HepG2 (cell line): ENCODE data around the gene PRSS8. TPM values are rescaled to one million over a fixed set of nuclear protein-coding genes. Genes with fewer than 3 reads are reported as not detected.

Experiments
- AHR ChIP-seq: IDR thresholded peaks from 2 replicates; pipeline ENCODE4 v1.6.1; 2018; ENCODE audit warnings: missing genetic modification reagents, missing compliant biosample characterization
- ATAD3A ChIP-seq: sonication (generic); formaldehyde crosslinking; IDR thresholded peaks from 2 replicates; pipeline ENCODE4 v1.4.0; 2020; ENCODE audit warnings: missing genetic modification reagents
- KAT8 ChIP-seq: IDR thresholded peaks from 2 replicates; pipeline ENCODE4 v1.6.1; 2016; ENCODE audit warnings: missing genetic modification reagents, missing compliant biosample characterization
- SIX1 ChIP-seq: sonication (generic); formaldehyde crosslinking; IDR thresholded peaks from 2 replicates; pipeline ENCODE4 v1.4.0; 2020; ENCODE audit warnings: missing genetic modification reagents, borderline replicate concordance
- SIX4 ChIP-seq: sonication (generic); formaldehyde crosslinking; IDR thresholded peaks from 2 replicates; pipeline ENCODE4 v1.4.0; 2020; ENCODE audit warnings: missing genetic modification reagents
- SP2 ChIP-seq: sonication (generic); formaldehyde crosslinking; IDR thresholded peaks from 2 replicates; pipeline ENCODE4 v1.5.1; 2020; ENCODE audit warnings: mild to moderate bottlenecking, missing genetic modification reagents
- STAG1 ChIP-seq: sonication (generic); formaldehyde crosslinking; IDR thresholded peaks from 2 replicates; pipeline ENCODE4 v1.4.0; 2020; ENCODE audit warnings: missing genetic modification reagents
- TCF7 ChIP-seq: sonication (generic); IDR thresholded peaks from 2 replicates; pipeline ENCODE4 v1.6.1; 2016; ENCODE audit warnings: antibody characterized with exemption, low read depth
- TEAD3 ChIP-seq: optimal IDR thresholded peaks from 2 replicates; pipeline ENCODE3; 2016; ENCODE audit warnings: borderline replicate concordance
- TP53 ChIP-seq: sonication (generic); formaldehyde crosslinking; conservative IDR thresholded peaks from 2 replicates; pipeline ENCODE4 v1.4.0; 2020; ENCODE audit warnings: missing genetic modification reagents
- ZNF678 ChIP-seq: sonication (generic); formaldehyde crosslinking; IDR thresholded peaks from 2 replicates; pipeline ENCODE4 v1.4.0; 2020; ENCODE audit warnings: mild to moderate bottlenecking, missing genetic modification reagents
- ZNF883 ChIP-seq: sonication (generic); formaldehyde crosslinking; IDR thresholded peaks from 2 replicates; pipeline ENCODE4 v1.5.1; 2020; ENCODE audit warnings: mild to moderate bottlenecking, missing genetic modification reagents; ENCODE audit errors: not compliant biosample characterization
- polyA plus RNA-seq, 8 experiments: library from polyadenylated mRNA; depleted of rRNA in 3 of 8; stranded (reverse) in 7 of 8; unstranded in 1 of 8; fragments of >200 nt; fragmentation: Illumina TruSeq in 4 of 8; extraction: Trizol in 4 of 8; gene quantifications; 2 replicates each; pipeline versions ENCODE4 v1.2.1 to v1.2.3, GENCODE V29; 2011 to 2016; ENCODE audit warnings: low read depth in 4 of 8, missing spikeins in 1 of 8, mixed read lengths in 1 of 8; ENCODE audit not compliant: insufficient read depth in 1 of 8
- total RNA-seq, 5 experiments: library from RNA; depleted of rRNA; stranded (reverse); fragments of >200 nt; fragmentation: Illumina TruSeq; extraction: Trizol; gene quantifications; 2 replicates each; pipeline ENCODE4 v1.2.3, GENCODE V29; 2016; ENCODE audit warnings: low read depth in 1 of 5
- TF ChIP-seq, protein P1 (sequence below): sonication (generic); formaldehyde crosslinking; IDR thresholded peaks from 2 replicates; pipeline ENCODE4 v1.4.0; 2020; ENCODE audit warnings: mild to moderate bottlenecking, missing genetic modification reagents, borderline replicate concordance
- TF ChIP-seq, protein P2 (sequence below): sonication (generic); formaldehyde crosslinking; IDR thresholded peaks from 2 replicates; pipeline ENCODE4 v1.5.0; 2020; ENCODE audit warnings: mild to moderate bottlenecking, missing genetic modification reagents
- TF ChIP-seq, protein P3 (sequence below): sonication (generic); formaldehyde crosslinking; IDR thresholded peaks from 2 replicates; pipeline ENCODE4 v1.8.0; 2022; ENCODE audit warnings: mild to moderate bottlenecking, missing genetic modification reagents, moderate library complexity
- TF ChIP-seq, protein P4 (sequence below): sonication (generic); formaldehyde crosslinking; IDR thresholded peaks from 2 replicates; pipeline ENCODE4 v1.4.0; 2020; ENCODE audit warnings: mild to moderate bottlenecking, missing genetic modification reagents, borderline replicate concordance

PRSS8 gene
- total and polyA plus RNA-seq, 2 of the 13 experiments (the other 11 are each of a cell fraction or from before 2014, with no cell fraction given), result 2.6 to 7.2 TPM

DNA sequence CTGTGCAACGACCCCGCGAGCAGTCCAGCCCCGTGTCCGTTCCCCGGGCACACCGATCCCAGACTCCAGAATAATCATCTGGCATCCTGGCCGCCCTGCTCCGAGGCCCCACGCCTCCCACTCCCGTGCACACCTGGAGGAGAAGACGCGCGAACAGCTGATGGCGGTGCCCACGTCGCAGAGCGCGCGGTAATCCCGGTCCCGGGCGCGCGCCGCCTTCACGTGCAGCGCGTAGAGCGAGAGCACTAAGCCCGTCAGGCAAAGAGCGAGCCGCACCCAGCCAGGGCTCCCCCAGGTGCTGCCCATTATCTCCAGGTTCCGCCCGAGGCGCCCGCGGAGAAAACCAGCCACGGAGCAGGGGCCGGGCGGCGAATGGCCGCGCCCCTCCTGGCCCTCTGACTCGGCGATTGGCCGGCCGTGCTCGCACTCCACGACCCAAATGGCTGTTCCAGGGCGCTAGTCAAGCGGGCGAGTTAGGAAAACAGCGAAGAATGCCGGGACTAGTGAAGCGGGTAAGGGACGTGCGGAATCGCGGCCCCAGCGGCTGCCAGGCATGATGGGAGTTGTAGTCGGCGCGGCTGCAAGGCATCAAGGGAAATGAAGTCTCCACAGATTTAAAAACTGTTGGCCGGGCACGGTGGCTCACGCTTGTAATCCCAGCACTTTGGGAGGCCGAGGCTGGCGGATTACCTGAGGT lies 41.0 kb downstream of the PRSS8 start, which contains the start of gene VKORC1 (continued):
- TF ChIP-seq TCF7 (no peak), SP2 (CRISPR knock-in tag) (peak; percentile 80), ZNF678 (CRISPR knock-in tag) (no peak; the same call in 1 of the 2 replicates), TEAD3 (CRISPR knock-in tag) (peak; percentile 89), SIX4 (CRISPR knock-in tag) (peak; percentile 22; the same call in 1 of the 2 replicates), SIX1 (CRISPR knock-in tag) (no peak), AHR (peak; percentile 97), KAT8 (CRISPR knock-in tag) (peak; percentile 91), STAG1 (CRISPR knock-in tag) (peak; percentile 2), TP53 (CRISPR knock-in tag) (peak; percentile 69), ZNF883 (peak; percentile 82), ATAD3A (CRISPR knock-in tag) (peak; percentile 68; the same call in 1 of the 2 replicates)
- TF ChIP-seq, protein P1, sequence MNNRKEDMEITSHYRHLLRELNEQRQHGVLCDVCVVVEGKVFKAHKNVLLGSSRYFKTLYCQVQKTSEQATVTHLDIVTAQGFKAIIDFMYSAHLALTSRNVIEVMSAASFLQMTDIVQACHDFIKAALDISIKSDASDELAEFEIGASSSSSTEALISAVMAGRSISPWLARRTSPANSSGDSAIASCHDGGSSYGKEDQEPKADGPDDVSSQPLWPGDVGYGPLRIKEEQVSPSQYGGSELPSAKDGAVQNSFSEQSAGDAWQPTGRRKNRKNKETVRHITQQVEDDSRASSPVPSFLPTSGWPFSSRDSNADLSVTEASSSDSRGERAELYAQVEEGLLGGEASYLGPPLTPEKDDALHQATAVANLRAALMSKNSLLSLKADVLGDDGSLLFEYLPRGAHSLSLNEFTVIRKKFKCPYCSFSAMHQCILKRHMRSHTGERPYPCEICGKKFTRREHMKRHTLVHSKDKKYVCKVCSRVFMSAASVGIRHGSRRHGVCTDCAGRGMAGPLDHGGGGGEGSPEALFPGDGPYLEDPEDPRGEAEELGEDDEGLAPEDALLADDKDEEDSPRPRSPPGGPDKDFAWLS (CRISPR knock-in tag), result no peak
- TF ChIP-seq, protein P2, sequence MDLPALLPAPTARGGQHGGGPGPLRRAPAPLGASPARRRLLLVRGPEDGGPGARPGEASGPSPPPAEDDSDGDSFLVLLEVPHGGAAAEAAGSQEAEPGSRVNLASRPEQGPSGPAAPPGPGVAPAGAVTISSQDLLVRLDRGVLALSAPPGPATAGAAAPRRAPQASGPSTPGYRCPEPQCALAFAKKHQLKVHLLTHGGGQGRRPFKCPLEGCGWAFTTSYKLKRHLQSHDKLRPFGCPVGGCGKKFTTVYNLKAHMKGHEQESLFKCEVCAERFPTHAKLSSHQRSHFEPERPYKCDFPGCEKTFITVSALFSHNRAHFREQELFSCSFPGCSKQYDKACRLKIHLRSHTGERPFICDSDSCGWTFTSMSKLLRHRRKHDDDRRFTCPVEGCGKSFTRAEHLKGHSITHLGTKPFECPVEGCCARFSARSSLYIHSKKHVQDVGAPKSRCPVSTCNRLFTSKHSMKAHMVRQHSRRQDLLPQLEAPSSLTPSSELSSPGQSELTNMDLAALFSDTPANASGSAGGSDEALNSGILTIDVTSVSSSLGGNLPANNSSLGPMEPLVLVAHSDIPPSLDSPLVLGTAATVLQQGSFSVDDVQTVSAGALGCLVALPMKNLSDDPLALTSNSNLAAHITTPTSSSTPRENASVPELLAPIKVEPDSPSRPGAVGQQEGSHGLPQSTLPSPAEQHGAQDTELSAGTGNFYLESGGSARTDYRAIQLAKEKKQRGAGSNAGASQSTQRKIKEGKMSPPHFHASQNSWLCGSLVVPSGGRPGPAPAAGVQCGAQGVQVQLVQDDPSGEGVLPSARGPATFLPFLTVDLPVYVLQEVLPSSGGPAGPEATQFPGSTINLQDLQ, result peak; percentile 72; the same call in 1 of the 2 replicates
- TF ChIP-seq, protein P3, sequence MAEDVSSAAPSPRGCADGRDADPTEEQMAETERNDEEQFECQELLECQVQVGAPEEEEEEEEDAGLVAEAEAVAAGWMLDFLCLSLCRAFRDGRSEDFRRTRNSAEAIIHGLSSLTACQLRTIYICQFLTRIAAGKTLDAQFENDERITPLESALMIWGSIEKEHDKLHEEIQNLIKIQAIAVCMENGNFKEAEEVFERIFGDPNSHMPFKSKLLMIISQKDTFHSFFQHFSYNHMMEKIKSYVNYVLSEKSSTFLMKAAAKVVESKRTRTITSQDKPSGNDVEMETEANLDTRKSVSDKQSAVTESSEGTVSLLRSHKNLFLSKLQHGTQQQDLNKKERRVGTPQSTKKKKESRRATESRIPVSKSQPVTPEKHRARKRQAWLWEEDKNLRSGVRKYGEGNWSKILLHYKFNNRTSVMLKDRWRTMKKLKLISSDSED (CRISPR knock-in tag), result 0 out of 2 replicates have a peak, but pooled peaks have one; percentile 78
- TF ChIP-seq, protein P4, sequence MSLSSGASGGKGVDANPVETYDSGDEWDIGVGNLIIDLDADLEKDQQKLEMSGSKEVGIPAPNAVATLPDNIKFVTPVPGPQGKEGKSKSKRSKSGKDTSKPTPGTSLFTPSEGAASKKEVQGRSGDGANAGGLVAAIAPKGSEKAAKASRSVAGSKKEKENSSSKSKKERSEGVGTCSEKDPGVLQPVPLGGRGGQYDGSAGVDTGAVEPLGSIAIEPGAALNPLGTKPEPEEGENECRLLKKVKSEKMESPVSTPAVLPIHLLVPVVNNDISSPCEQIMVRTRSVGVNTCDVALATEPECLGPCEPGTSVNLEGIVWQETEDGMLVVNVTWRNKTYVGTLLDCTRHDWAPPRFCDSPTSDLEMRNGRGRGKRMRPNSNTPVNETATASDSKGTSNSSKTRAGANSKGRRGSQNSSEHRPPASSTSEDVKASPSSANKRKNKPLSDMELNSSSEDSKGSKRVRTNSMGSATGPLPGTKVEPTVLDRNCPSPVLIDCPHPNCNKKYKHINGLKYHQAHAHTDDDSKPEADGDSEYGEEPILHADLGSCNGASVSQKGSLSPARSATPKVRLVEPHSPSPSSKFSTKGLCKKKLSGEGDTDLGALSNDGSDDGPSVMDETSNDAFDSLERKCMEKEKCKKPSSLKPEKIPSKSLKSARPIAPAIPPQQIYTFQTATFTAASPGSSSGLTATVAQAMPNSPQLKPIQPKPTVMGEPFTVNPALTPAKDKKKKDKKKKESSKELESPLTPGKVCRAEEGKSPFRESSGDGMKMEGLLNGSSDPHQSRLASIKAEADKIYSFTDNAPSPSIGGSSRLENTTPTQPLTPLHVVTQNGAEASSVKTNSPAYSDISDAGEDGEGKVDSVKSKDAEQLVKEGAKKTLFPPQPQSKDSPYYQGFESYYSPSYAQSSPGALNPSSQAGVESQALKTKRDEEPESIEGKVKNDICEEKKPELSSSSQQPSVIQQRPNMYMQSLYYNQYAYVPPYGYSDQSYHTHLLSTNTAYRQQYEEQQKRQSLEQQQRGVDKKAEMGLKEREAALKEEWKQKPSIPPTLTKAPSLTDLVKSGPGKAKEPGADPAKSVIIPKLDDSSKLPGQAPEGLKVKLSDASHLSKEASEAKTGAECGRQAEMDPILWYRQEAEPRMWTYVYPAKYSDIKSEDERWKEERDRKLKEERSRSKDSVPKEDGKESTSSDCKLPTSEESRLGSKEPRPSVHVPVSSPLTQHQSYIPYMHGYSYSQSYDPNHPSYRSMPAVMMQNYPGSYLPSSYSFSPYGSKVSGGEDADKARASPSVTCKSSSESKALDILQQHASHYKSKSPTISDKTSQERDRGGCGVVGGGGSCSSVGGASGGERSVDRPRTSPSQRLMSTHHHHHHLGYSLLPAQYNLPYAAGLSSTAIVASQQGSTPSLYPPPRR (CRISPR knock-in tag), result 0 out of 2 replicates have a peak, but pooled peaks have one; percentile 2
